H9 (cell line): ENCODE results near the gene DYNC2LI1. TPM values are rescaled to one million over a fixed set of nuclear protein-coding genes. Genes with fewer than 3 reads are reported as not detected.

ENCODE experiments used
- DNase-seq: peaks from one replicate; pipeline ENCODE4 v3.0.0-alpha.2; 2017
- H2AFZ ChIP-seq: one replicate; pipeline ENCODE4 v1.6.1; 2013; ENCODE audit warnings: mild to moderate bottlenecking, low read length, control low read depth, moderate library complexity
- H2AK5ac ChIP-seq: 2 replicates; pipeline ENCODE4 v1.6.1; 2013; ENCODE audit warnings: low read length, control low read depth, mixed read lengths; ENCODE audit not compliant: insufficient read length
- H2BK120ac ChIP-seq: one replicate; pipeline ENCODE4 v1.6.1; 2013; ENCODE audit warnings: low read depth, mild to moderate bottlenecking, low read length, control low read depth, inconsistent platforms; ENCODE audit not compliant: poor library complexity, severe bottlenecking
- H2BK12ac ChIP-seq: 2 replicates; pipeline ENCODE4 v1.6.1; 2013; ENCODE audit warnings: low read length, control low read depth, mixed read lengths, low read depth; ENCODE audit not compliant: insufficient read length
- H2BK15ac ChIP-seq: 2 replicates; pipeline ENCODE4 v1.6.1; 2013; ENCODE audit warnings: low read depth, low read length, control low read depth
- H2BK20ac ChIP-seq: one replicate; pipeline ENCODE4 v1.6.1; 2013; ENCODE audit warnings: low read depth, mild to moderate bottlenecking, low read length, control low read depth, inconsistent platforms; ENCODE audit not compliant: poor library complexity, severe bottlenecking
- H2BK5ac ChIP-seq: 2 replicates; pipeline ENCODE4 v1.6.1; 2013; ENCODE audit warnings: low read length, control low read depth, mixed read lengths; ENCODE audit not compliant: insufficient read length
- H3K14ac ChIP-seq: 2 replicates; pipeline ENCODE4 v1.6.1; 2013; ENCODE audit warnings: low read length, control low read depth; ENCODE audit not compliant: insufficient read depth
- H3K18ac ChIP-seq: 2 replicates; pipeline ENCODE4 v1.6.1; 2013; ENCODE audit warnings: low read depth, mild to moderate bottlenecking, mixed read lengths, low read length, control low read depth; ENCODE audit not compliant: insufficient read length
- H3K23ac ChIP-seq: 2 replicates; pipeline ENCODE4 v1.6.1; 2013; ENCODE audit warnings: low read length, control low read depth, mixed read lengths, low read depth; ENCODE audit not compliant: insufficient read length
- H3K23me2 ChIP-seq: 2 replicates; pipeline ENCODE4 v1.6.1; 2013; ENCODE audit warnings: low read depth, mild to moderate bottlenecking, mixed read lengths, low read length, control low read depth; ENCODE audit not compliant: insufficient read length, poor library complexity, severe bottlenecking
- H3K27ac ChIP-seq: 2 replicates; pipeline ENCODE4 v1.5.1; 2013; ENCODE audit warnings: low read length, control low read depth, mixed read lengths, low read depth; ENCODE audit not compliant: insufficient read length
- H3K27me3 ChIP-seq: 2 replicates; pipeline ENCODE4 v1.6.1; 2013; ENCODE audit warnings: low read length, control low read depth, inconsistent platforms; ENCODE audit not compliant: insufficient read depth
- H3K4ac ChIP-seq: 2 replicates; pipeline ENCODE4 v1.6.1; 2013; ENCODE audit warnings: low read depth, mild to moderate bottlenecking, control low read depth, inconsistent platforms, low read length, moderate library complexity
- H3K4me1 ChIP-seq: 2 replicates; pipeline ENCODE4 v1.6.1; 2013; ENCODE audit warnings: low read length, control low read depth, inconsistent platforms; ENCODE audit not compliant: insufficient read depth
- H3K4me2 ChIP-seq: 2 replicates; pipeline ENCODE4 v1.6.1; 2013; ENCODE audit warnings: low read length, control low read depth, mixed read lengths; ENCODE audit not compliant: insufficient read length, insufficient read depth
- H3K56ac ChIP-seq: 2 replicates; pipeline ENCODE4 v1.6.1; 2013; ENCODE audit warnings: low read depth, mild to moderate bottlenecking, mixed read lengths, low read length, control low read depth; ENCODE audit not compliant: insufficient read length
- H3K79me1 ChIP-seq: 2 replicates; pipeline ENCODE4 v1.6.1; 2013; ENCODE audit warnings: low read depth, mild to moderate bottlenecking, moderate library complexity, low read length, control low read depth, inconsistent platforms; ENCODE audit not compliant: insufficient read depth, poor library complexity, severe bottlenecking
- H3K79me2 ChIP-seq: 2 replicates; pipeline ENCODE4 v1.6.1; 2013; ENCODE audit warnings: low read length, control low read depth, inconsistent platforms; ENCODE audit not compliant: insufficient read depth
- H3K9ac ChIP-seq: 2 replicates; pipeline ENCODE4 v1.6.1; 2013; ENCODE audit warnings: low read length, control low read depth, mixed read lengths; ENCODE audit not compliant: insufficient read length; ENCODE audit errors: extremely low read depth
- H3K9me3 ChIP-seq: one replicate; pipeline ENCODE4 v1.6.1; 2013; ENCODE audit warnings: low read depth, low read length, inconsistent platforms; ENCODE audit not compliant: control insufficient read depth
- H3T11ph ChIP-seq: one replicate; pipeline ENCODE4 v1.6.1; 2013; ENCODE audit warnings: mild to moderate bottlenecking, low read length, control low read depth, inconsistent platforms
- H4K20me1 ChIP-seq: one replicate; pipeline ENCODE4 v1.6.1; 2013; ENCODE audit not compliant: control insufficient read depth, insufficient read length, insufficient read depth
- H4K5ac ChIP-seq: 2 replicates; pipeline ENCODE4 v1.6.1; 2013; ENCODE audit warnings: low read depth, mild to moderate bottlenecking, mixed read lengths, low read length, control low read depth; ENCODE audit not compliant: insufficient read length
- H4K8ac ChIP-seq: replicated peaks from 2 replicates; pipeline ENCODE4 v1.6.1; 2013; ENCODE audit warnings: low read length, control low read depth, mixed read lengths, low read depth; ENCODE audit not compliant: insufficient read length
- H4K91ac ChIP-seq: 2 replicates; pipeline ENCODE4 v1.6.1; 2013; ENCODE audit warnings: low read depth, mild to moderate bottlenecking, moderate library complexity, mixed read lengths, low read length, control low read depth; ENCODE audit not compliant: insufficient read length
- H3K27ac Mint-ChIP-seq, 3 experiments: 2 replicates in 2 of 3; 3 replicates in 1 of 3; pipeline ENCODE4 v1.8.0; 2020 to 2021; ENCODE audit warnings: mixed read lengths in 3 of 3, mild to moderate bottlenecking in 1 of 3, moderate library complexity in 1 of 3
- H3K27me3 Mint-ChIP-seq: 2 replicates; pipeline ENCODE4 v1.8.0; 2021; ENCODE audit warnings: low read depth, mild to moderate bottlenecking, moderate library complexity, mixed read lengths
- H3K36me3 Mint-ChIP-seq, 3 experiments: 2 replicates in 2 of 3; 3 replicates in 1 of 3; pipeline ENCODE4 v1.8.0; 2020 to 2021; ENCODE audit warnings: low read depth in 3 of 3, mixed read lengths in 3 of 3; ENCODE audit not compliant: insufficient read depth in 1 of 3
- H3K4me1 Mint-ChIP-seq, 2 experiments: 2 replicates each; pipeline ENCODE4 v1.8.0; 2020; ENCODE audit warnings: mixed read lengths in 2 of 2
- H3K4me3 Mint-ChIP-seq, 2 experiments: 2 replicates in 1 of 2; 3 replicates in 1 of 2; pipeline ENCODE4 v1.8.0; 2020 to 2021; ENCODE audit warnings: mild to moderate bottlenecking in 2 of 2, mixed read lengths in 2 of 2, moderate library complexity in 1 of 2
- H3K9me3 Mint-ChIP-seq, 2 experiments: 2 replicates in 1 of 2; 3 replicates in 1 of 2; pipeline ENCODE4 v1.8.0; 2020; ENCODE audit warnings: mild to moderate bottlenecking in 2 of 2, mixed read lengths in 2 of 2, moderate library complexity in 1 of 2
- WGBS: extraction: QIAGEN DNeasy Blood & Tissue Kit; methylation state at CpG from one replicate; pipeline ENCODE4 v1.1.7; 2013; ENCODE audit warnings: missing lambda C conversion rate, low lambda C conversion rate, mixed read lengths; ENCODE audit not compliant: insufficient read length; ENCODE audit errors: extremely low coverage; 5-methylcytosine and 5-hydroxymethylcytosine counted together
- total RNA-seq: library from RNA; stranded (reverse); gene quantifications from 2 replicates; pipeline ENCODE4 v1.2.1, GENCODE V29; 2021
- TF ChIP-seq, protein P1 (sequence below): fragments of 200-600 bp; sonication (generic); conservative IDR thresholded peaks from 3 replicates; pipeline ENCODE4 v1.8.0; 2021; ENCODE audit warnings: antibody characterized with exemption, mild to moderate bottlenecking

DYNC2LI1 gene
- total RNA-seq, 1 experiment from 2014 or later = 8.5 TPM

DNA sequence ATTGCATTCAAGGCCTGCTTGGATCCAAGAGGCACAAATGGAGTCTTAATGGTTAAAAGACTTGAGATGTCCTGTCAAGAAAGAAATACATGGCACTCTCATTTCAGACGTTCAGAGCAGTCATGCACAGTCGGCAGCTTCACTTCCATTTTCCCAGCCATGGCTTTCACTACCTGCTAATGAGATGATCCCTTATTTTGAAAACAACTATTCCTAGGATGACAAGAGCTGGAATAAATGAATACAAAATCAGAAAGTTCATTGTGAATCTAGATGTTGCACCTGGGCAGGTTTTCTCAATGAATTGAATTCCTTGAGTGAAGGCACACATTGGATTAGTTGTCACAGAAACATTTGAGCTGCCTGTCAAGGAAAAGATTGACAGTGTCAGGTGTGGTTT is 39.1 kb downstream of the DYNC2LI1 start:
- no peaks in the 10 kb centered on the region for H3K79me1 ChIP-seq
- H4K91ac ChIP-seq = no peak overlapping the region
- H2BK20ac ChIP-seq = no peak overlapping the region
- no peaks in the 10 kb centered on the region for H4K20me1 ChIP-seq
- Mint-ChIP-seq H3K4me3 (no peak overlapping the region), H3K4me1 (no peaks in the 10 kb centered on the region), H3K36me3 (no peaks in the 10 kb centered on the region; a peak in 1 of 7 replicates), H3K9me3 (no peaks in the 10 kb centered on the region), H3K27ac (0 out of 7 replicates have a peak overlapping the region, but pooled peaks of 1 of the 3 experiments have one; percentile 27), H3K27me3 (no peaks in the 10 kb centered on the region)
- no peak overlapping the region for H3K14ac ChIP-seq
- no peaks in the 10 kb centered on the region for H3K79me2 ChIP-seq
- H3K4ac ChIP-seq = no peak overlapping the region
- H3T11ph ChIP-seq = no peak overlapping the region
- H2BK5ac ChIP-seq = no peak overlapping the region
- no peaks in the 10 kb centered on the region for H3K4me1 ChIP-seq
- H2BK15ac ChIP-seq = no peak overlapping the region
- H3K9me3 ChIP-seq = no peaks in the 10 kb centered on the region
- TF ChIP-seq, protein P1, sequence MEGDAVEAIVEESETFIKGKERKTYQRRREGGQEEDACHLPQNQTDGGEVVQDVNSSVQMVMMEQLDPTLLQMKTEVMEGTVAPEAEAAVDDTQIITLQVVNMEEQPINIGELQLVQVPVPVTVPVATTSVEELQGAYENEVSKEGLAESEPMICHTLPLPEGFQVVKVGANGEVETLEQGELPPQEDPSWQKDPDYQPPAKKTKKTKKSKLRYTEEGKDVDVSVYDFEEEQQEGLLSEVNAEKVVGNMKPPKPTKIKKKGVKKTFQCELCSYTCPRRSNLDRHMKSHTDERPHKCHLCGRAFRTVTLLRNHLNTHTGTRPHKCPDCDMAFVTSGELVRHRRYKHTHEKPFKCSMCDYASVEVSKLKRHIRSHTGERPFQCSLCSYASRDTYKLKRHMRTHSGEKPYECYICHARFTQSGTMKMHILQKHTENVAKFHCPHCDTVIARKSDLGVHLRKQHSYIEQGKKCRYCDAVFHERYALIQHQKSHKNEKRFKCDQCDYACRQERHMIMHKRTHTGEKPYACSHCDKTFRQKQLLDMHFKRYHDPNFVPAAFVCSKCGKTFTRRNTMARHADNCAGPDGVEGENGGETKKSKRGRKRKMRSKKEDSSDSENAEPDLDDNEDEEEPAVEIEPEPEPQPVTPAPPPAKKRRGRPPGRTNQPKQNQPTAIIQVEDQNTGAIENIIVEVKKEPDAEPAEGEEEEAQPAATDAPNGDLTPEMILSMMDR = no peak
- H3K4me2 ChIP-seq = no peak overlapping the region
- no CpG with 5 or more reads among the region's 2 CpGs for WGBS
- H2AK5ac ChIP-seq = no peak overlapping the region
- no peak overlapping the region for H3K18ac ChIP-seq
- H3K27ac ChIP-seq = no peak overlapping the region
- no peaks in the 10 kb centered on the region for H3K23me2 ChIP-seq
- no peak overlapping the region for H4K8ac ChIP-seq
- no peak overlapping the region for H3K9ac ChIP-seq
- no peaks in the 10 kb centered on the region for H3K27me3 ChIP-seq
- no peak overlapping the region for H2AFZ ChIP-seq
- H3K56ac ChIP-seq = no peak overlapping the region
- no peak for DNase-seq
- H2BK12ac ChIP-seq = no peak overlapping the region
- no peak overlapping the region for H4K5ac ChIP-seq
- H2BK120ac ChIP-seq = no peak overlapping the region
- no peak overlapping the region for H3K23ac ChIP-seq
